Gastroesophageal sphincter (tissue), 4 donors: ENCODE results near the gene KCNH2. TPM values are rescaled to one million over a fixed set of nuclear protein-coding genes. Genes with fewer than 3 reads are reported as not detected.

ENCODE experiments used
- ATAC-seq: fragments of 150-250 bp; one replicate; pipeline ENCODE4 v1.9.1; 2016; ENCODE audit warnings: mild to moderate bottlenecking, moderate library complexity
- H3K27ac ChIP-seq, 4 donors: fragments of 200-600 bp; sonication (generic) in 3 of 4; 1 replicate in 3 of 4; 2 replicates in 1 of 4; pipeline ENCODE4 v1.5.1; 2016 to 2019
- H3K27me3 ChIP-seq: fragments of 200-600 bp; sonication (generic); one replicate; pipeline ENCODE4 v1.5.1; 2019
- H3K36me3 ChIP-seq, 2 donors: fragments of 200-600 bp; sonication (generic); one replicate each; pipeline ENCODE4 v1.5.1; 2019; ENCODE audit warnings: control low read depth in 1 of 2
- H3K4me1 ChIP-seq, 3 donors: fragments of 200-600 bp; sonication (generic); 1 replicate in 2 of 3; 2 replicates in 1 of 3; pipeline ENCODE4 v1.5.1; 2016 to 2019; ENCODE audit warnings: control low read depth in 2 of 3
- H3K4me3 ChIP-seq, 2 donors: fragments of 200-600 bp; sonication (generic); one replicate each; pipeline ENCODE4 v1.5.1; 2019; ENCODE audit warnings: mild to moderate bottlenecking in 1 of 2, moderate library complexity in 1 of 2
- H3K9me3 ChIP-seq, 3 donors: fragments of 200-600 bp; sonication (generic); one replicate each; pipeline ENCODE4 v1.5.1; 2017 to 2019; ENCODE audit warnings: control low read depth in 2 of 3
- EP300 ChIP-seq: sonication (generic); formaldehyde crosslinking; IDR thresholded peaks from one replicate; pipeline ENCODE4 v1.6.1; 2017; ENCODE audit warnings: antibody characterized with exemption, mild to moderate bottlenecking
- POLR2A ChIP-seq, 2 donors: fragments of 450-650 bp; IDR thresholded peaks; one replicate each; pipeline ENCODE4 v1.6.1; 2017; ENCODE audit warnings: antibody characterized with exemption in 2 of 2, mild to moderate bottlenecking in 2 of 2, moderate library complexity in 1 of 2
- POLR2AphosphoS5 ChIP-seq: sonication (generic); formaldehyde crosslinking; IDR thresholded peaks from one replicate; pipeline ENCODE4 v1.6.1; 2017; ENCODE audit warnings: antibody characterized with exemption
- WGBS, 2 donors: methylation state at CpG; one replicate each; pipeline ENCODE4 v1.1.5; 2018; ENCODE audit warnings: low coverage in 1 of 2; 5-methylcytosine and 5-hydroxymethylcytosine counted together
- total RNA-seq, 4 donors: library from RNA; depleted of rRNA; stranded (reverse); fragments of >200 nt; gene quantifications; one replicate each; pipeline ENCODE4 v1.1.0, GENCODE V29; 2016
- TF ChIP-seq, protein P1 (sequence below), 4 experiments: fragments of 200-600 bp in 2 of 4; fragments of 450-650 bp in 2 of 4; sonication (generic) in 1 of 4; IDR thresholded peaks; one replicate each; pipeline ENCODE4 v1.5.1; 2017 to 2019; ENCODE audit warnings: antibody characterized with exemption in 4 of 4, mild to moderate bottlenecking in 2 of 4, moderate library complexity in 2 of 4

The KCNH2 gene
- total RNA-seq, 4 donors from 2014 or later, result 26.6 to 63.8 (median 36.3) TPM

- Histone ChIP-seq H3K27me3 (peaks cover 35% of the 10 kb centered on the region), H3K36me3 (no peaks in the 10 kb centered on the region), H3K27ac (no peak overlapping the region), H3K9me3 (peaks cover 0 to 16% (median 0%) of the 10 kb centered on the region in 3 donors), H3K4me1 (peaks cover 0 to 19% (median 0%) of the 10 kb centered on the region in 3 donors), H3K4me3 (no peak overlapping the region)
- TF ChIP-seq POLR2A (IDR thresholded peaks at IDR 0.05), result no peak
- TF ChIP-seq POLR2AphosphoS5, result no peak
- no peak for TF ChIP-seq EP300
- TF ChIP-seq, protein P1, sequence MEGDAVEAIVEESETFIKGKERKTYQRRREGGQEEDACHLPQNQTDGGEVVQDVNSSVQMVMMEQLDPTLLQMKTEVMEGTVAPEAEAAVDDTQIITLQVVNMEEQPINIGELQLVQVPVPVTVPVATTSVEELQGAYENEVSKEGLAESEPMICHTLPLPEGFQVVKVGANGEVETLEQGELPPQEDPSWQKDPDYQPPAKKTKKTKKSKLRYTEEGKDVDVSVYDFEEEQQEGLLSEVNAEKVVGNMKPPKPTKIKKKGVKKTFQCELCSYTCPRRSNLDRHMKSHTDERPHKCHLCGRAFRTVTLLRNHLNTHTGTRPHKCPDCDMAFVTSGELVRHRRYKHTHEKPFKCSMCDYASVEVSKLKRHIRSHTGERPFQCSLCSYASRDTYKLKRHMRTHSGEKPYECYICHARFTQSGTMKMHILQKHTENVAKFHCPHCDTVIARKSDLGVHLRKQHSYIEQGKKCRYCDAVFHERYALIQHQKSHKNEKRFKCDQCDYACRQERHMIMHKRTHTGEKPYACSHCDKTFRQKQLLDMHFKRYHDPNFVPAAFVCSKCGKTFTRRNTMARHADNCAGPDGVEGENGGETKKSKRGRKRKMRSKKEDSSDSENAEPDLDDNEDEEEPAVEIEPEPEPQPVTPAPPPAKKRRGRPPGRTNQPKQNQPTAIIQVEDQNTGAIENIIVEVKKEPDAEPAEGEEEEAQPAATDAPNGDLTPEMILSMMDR (IDR thresholded peaks at IDR 0.05), result no peak
- WGBS, 2 donors, result 53 to 68% methylated on average over 4 to 7 of the region's 10 CpGs
- ATAC-seq, result no peak
These were observed 81.4 kb downstream of the KCNH2 start for GRCh38 chr7:150896562-150897209.

DNA sequence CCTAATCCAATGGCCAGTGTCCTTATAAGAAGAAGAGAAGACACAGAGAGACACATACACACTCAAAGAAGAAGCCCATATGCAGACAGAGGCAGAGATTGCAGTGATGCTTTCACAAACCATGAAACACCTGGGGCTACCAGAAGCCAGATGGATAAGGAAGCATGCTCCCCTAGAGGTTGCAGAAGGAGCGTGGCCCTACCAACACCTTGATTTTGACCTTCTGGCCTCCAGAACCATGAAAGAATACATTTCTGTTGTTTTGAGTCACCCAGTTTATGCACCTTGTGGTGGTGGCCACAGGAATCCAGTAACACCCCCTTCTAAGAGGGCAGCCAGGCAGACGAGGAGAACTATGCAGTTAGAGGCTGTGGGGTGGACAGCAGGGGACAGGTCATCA lies 82.3 kb downstream of the KCNH2 start:
- TF ChIP-seq, protein P1 (IDR thresholded peaks at IDR 0.05), result no peak
- no peak for TF ChIP-seq EP300
- TF ChIP-seq POLR2AphosphoS5, result no peak
- no peak for TF ChIP-seq POLR2A (IDR thresholded peaks at IDR 0.05)
- H3K4me3 ChIP-seq, result no peak overlapping the region
- no peak for ATAC-seq
- peaks cover 35% of the 10 kb centered on the region for H3K27me3 ChIP-seq
- H3K4me1 ChIP-seq, result peaks cover 0 to 11% (median 0%) of the 10 kb centered on the region in 3 donors
- H3K9me3 ChIP-seq, result peaks cover 0 to 16% (median 0%) of the 10 kb centered on the region in 3 donors
- no peak overlapping the region for H3K27ac ChIP-seq
- H3K36me3 ChIP-seq, result no peaks in the 10 kb centered on the region
- WGBS, 2 donors, result 80 to 100% methylated on average over 1 of the region's 2 CpGs

Other genes with a start within 250 kb of the KCNH2 start
- 10 to 100 TPM; 16.8 to 43.3 (median 32.5) TPM for gene GIMAP5, start 240.9 kb downstream of the KCNH2 start, total RNA-seq
- 10 to 100 TPM; 18.2 to 69.3 (median 52.6) TPM for gene TMEM176B, start 178.0 kb downstream of the KCNH2 start, total RNA-seq
- 10 to 100 TPM in 3 of 4 donors, 1 to 10 TPM in 1; 6.5 to 42.4 (median 28.7) TPM for gene TMEM176A, start 177.6 kb downstream of the KCNH2 start, total RNA-seq
- under 1 TPM in 2 of 4 donors, not detected in 2; 0.69 TPM for gene AOC1, start 125.8 kb downstream of the KCNH2 start, total RNA-seq
- gene NOS3, start 12.7 kb upstream of the KCNH2 start, total RNA-seq, result 10 to 100 TPM in 2 of 4 donors, 1 to 10 TPM in 2; 6.8 to 29.4 (median 13.5) TPM
- under 1 TPM in 2 of 4 donors, not detected in 2; 0.15 to 0.31 TPM for gene ATG9B, start 46.2 kb upstream of the KCNH2 start, total RNA-seq
- 10 to 100 TPM; 13.2 to 33.0 (median 18.8) TPM for gene ABCB8, start 50.1 kb upstream of the KCNH2 start, total RNA-seq
- gene ASIC3, start 70.2 kb upstream of the KCNH2 start, total RNA-seq, result 1 to 10 TPM in 3 of 4 donors, not detected in 1; 1.7 to 3.1 (median 2.1) TPM
- gene CDK5, start 79.6 kb upstream of the KCNH2 start, total RNA-seq, result 1 to 10 TPM; 3.4 to 8.8 (median 6.4) TPM
- gene SLC4A2, start 81.3 kb upstream of the KCNH2 start, total RNA-seq, result 100 to 1,000 TPM in 2 of 4 donors, 10 to 100 TPM in 2; 77.8 to 152 (median 95.7) TPM
- gene FASTK, start 102.5 kb upstream of the KCNH2 start, total RNA-seq, result 10 to 100 TPM; 51.3 to 82.2 (median 60.8) TPM
- 10 to 100 TPM; 38.4 to 57.2 (median 44.7) TPM for gene TMUB1, start 105.2 kb upstream of the KCNH2 start, total RNA-seq
- 10 to 100 TPM; 36.3 to 68.2 (median 55.7) TPM for gene AGAP3, start 108.2 kb upstream of the KCNH2 start, total RNA-seq
- not detected for gene GBX1, start 189.4 kb upstream of the KCNH2 start, total RNA-seq
- gene ASB10, start 208.9 kb upstream of the KCNH2 start, total RNA-seq, result not detected
- gene H2BK1, start 232.2 kb upstream of the KCNH2 start, total RNA-seq, result not detected
- 10 to 100 TPM; 30.5 to 43.1 (median 36.5) TPM for gene ABCF2, start 248.9 kb upstream of the KCNH2 start, total RNA-seq